H7 (cell line): ENCODE data around the gene DHRS9. TPM values are rescaled to one million over a fixed set of nuclear protein-coding genes. Genes with fewer than 3 reads are reported as not detected.

Experiments
- DNase-seq: peaks from one replicate; pipeline ENCODE4 v3.0.0; 2012
- H3K27me3 ChIP-seq: 2 replicates; pipeline ENCODE4 v1.6.0; 2011; ENCODE audit warnings: mild to moderate bottlenecking, low read length; ENCODE audit not compliant: control insufficient read depth, insufficient read depth
- H3K36me3 ChIP-seq: replicated peaks from 2 replicates; pipeline ENCODE4 v1.5.1; 2011; ENCODE audit warnings: low read length; ENCODE audit not compliant: control insufficient read depth, insufficient read depth
- H3K4me3 ChIP-seq: 2 replicates; pipeline ENCODE4 v1.5.1; 2011; ENCODE audit warnings: low read depth, mild to moderate bottlenecking, control low read depth, low read length, moderate library complexity; ENCODE audit not compliant: insufficient read depth
- total RNA-seq: library from RNA; depleted of rRNA; stranded (reverse); fragments of >200 nt; shearing (Covaris generic); gene quantifications from 2 replicates; pipeline ENCODE4 v1.2.3, GENCODE V29; 2014

Gene DHRS9
- total RNA-seq, 1 experiment from 2014 or later: not detected

DNA sequence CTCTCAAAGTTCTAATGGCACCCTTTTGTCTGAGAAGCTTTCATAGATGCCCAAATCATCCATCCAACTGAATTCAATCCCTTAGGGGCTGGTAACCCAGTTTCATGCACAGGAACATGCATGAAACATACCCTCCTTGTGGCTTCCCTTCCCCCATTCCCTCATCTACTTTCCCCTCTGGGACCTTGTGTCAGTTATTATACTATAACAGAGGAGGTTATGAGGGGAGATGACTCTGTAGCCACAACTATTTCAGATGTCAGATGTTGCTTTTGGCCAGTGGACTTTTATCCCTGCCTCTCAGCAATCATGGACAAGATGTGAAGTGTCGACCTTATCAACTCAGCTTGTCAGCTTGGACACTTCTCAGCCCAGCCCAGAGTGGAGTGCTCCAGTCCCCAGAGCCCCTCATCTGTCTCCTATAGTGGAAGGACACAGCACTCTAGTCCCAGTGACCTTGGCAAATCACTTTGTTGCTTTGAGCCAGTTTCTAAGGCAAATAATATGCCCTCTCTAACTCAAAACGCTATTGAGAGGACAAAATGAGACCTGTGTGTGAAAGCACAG, 8.4 kb downstream of the DHRS9 start:
- Histone ChIP-seq H3K36me3 (no peaks in the 10 kb centered on the region), H3K27me3 (no peaks in the 10 kb centered on the region), H3K4me3 (no peak overlapping the region)
- DNase-seq: no peak

- H3K36me3 ChIP-seq: no peaks in the 10 kb centered on the region
- H3K4me3 ChIP-seq: no peak overlapping the region
- DNase-seq: no peak
- H3K27me3 ChIP-seq: no peaks in the 10 kb centered on the region
These were observed 11.1 kb downstream of the DHRS9 start for GRCh38 chr2:169080250-169081069.

GRCh38 chr2:169081551-169081950, 12.2 kb downstream of the DHRS9 start:
- H3K36me3 ChIP-seq: no peaks in the 10 kb centered on the region
- no peak for DNase-seq
- H3K4me3 ChIP-seq: no peak overlapping the region
- no peaks in the 10 kb centered on the region for H3K27me3 ChIP-seq

GRCh38 chr2:169082995-169083394, 13.6 kb downstream of the DHRS9 start:
- H3K27me3 ChIP-seq: no peaks in the 10 kb centered on the region
- H3K4me3 ChIP-seq: no peak overlapping the region
- no peaks in the 10 kb centered on the region for H3K36me3 ChIP-seq
- DNase-seq: no peak

- DNase-seq: no peak
- H3K4me3 ChIP-seq: no peak overlapping the region
- no peaks in the 10 kb centered on the region for H3K36me3 ChIP-seq
- no peaks in the 10 kb centered on the region for H3K27me3 ChIP-seq
These were observed 17.6 kb downstream of the DHRS9 start for GRCh38 chr2:169086893-169087467.

DNA sequence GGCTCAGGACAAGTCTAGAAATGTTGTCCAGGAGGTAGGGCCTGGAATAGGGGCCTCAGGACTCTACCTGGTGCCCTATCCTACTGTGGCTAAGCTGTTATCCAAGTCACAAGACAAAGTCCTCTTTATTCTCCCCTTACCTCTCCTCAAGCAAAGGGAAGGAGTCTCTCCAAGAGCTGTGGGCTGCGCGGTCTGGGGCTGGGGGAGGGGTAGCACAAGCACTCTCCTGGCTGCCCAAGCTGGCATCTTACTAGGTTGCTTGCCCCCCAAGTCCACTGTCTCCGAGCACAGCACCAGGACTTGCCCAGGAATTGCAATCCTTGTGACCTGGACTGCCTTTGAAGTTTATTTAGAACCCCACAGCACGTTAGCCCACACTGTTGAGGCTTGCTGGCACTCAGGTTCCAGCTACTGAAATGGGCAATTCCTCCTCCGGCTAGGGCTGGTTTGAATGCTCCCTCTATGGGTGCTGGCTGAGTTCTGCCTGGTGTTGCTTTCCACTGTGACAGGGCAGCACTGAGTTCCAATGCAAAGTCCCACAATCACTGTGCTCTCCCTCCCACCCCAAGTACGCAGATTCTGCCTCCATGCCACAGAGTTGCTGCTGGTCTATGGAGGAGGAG, 18.5 kb downstream of the DHRS9 start:
- no peak for DNase-seq

GRCh38 chr2:169089182-169089581, 19.8 kb downstream of the DHRS9 start:
- Histone ChIP-seq H3K4me3 (no peak overlapping the region), H3K36me3 (no peaks in the 10 kb centered on the region), H3K27me3 (no peaks in the 10 kb centered on the region)
- DNase-seq: no peak

More for the DNA sequence above, 18.5 kb downstream of the DHRS9 start:
- no peak overlapping the region for H3K4me3 ChIP-seq
- no peaks in the 10 kb centered on the region for H3K27me3 ChIP-seq
- no peaks in the 10 kb centered on the region for H3K36me3 ChIP-seq

DNA sequence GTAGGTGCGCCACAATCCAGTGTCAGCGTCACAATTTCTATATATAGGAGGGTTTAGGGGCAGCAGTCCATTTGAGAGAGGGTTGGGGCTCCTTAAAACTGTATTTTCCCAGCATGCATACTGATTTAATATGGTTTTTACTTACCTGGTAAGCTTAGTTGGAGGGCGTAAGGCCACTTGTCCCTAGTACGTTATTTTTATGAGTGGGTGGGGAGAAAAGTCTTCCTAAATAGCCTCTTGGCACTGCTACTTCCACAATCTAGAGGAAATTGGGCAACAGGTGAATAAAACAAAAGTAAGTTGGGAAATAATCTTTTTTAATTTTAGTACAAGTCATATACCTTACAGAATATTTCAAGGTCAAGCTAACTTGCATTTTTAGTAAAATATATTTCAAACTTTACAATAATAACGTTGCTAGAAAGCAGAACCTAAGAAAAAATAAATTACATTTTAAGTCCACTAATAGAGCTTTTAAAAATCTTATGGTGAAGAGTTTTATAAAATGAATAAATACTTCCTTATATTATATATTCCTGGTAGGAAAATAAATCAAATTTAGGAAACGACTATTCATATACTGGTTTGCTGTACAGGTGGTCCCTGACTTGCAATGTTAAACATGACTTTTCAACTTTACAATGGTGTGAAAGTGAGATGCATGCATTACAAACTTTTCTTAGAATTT, 20.9 kb downstream of the DHRS9 start:
- Histone ChIP-seq H3K4me3 (no peak overlapping the region), H3K27me3 (no peaks in the 10 kb centered on the region), H3K36me3 (no peaks in the 10 kb centered on the region)
- no peak for DNase-seq

DNA sequence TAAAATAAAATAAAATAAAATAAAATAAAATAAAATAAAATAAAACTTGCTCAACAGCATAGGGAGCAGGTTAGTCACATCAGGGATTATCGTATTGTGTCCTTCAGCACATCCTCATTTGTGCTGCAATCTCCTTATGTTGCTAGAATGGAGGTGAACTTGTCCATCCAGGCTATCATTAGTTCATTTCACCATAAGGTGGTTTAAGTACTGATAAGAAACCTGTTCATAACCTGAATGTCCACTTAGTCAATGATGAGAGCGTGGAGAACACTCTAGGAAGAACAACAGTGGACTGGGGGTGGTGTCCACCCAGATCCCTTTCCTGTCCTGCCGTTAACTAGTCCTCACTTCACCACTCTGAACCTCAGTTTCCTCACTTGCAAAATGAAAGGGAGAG, 21.9 kb downstream of the DHRS9 start:
- Histone ChIP-seq H3K36me3 (no peaks in the 10 kb centered on the region), H3K27me3 (no peaks in the 10 kb centered on the region), H3K4me3 (no peak overlapping the region)
- no peak for DNase-seq

- Histone ChIP-seq H3K27me3 (no peaks in the 10 kb centered on the region), H3K36me3 (no peaks in the 10 kb centered on the region), H3K4me3 (no peak overlapping the region)
- no peak for DNase-seq
These were observed 22.6 kb downstream of the DHRS9 start for GRCh38 chr2:169091761-169092519.

DNA sequence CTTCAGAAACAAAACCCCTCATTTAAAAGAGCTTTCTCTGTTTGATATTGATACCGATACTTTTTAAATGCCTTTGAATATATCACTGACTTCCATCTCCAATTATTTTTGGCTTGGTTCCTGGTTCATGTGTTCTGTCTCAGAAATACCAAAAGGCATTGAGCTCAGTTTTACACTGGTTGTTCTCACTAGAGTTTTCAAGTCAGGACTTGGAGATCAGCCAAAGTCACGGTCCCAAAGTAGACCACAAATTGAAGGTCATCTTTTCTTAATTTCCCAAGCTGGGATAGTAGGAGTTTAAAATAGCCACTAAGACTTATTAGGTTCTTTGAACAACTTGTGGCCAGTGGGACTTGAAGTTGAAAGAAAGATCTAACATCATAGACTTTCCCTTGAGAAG, 24.2 kb downstream of the DHRS9 start:
- no peaks in the 10 kb centered on the region for H3K36me3 ChIP-seq
- no peaks in the 10 kb centered on the region for H3K27me3 ChIP-seq
- H3K4me3 ChIP-seq: no peak overlapping the region
- DNase-seq: no peak

GRCh38 chr2:169094676-169095075, 25.3 kb downstream of the DHRS9 start:
- Histone ChIP-seq H3K4me3 (no peak overlapping the region), H3K27me3 (no peaks in the 10 kb centered on the region), H3K36me3 (no peaks in the 10 kb centered on the region)
- DNase-seq: no peak

GRCh38 chr2:169095621-169096105, 26.3 kb downstream of the DHRS9 start:
- Histone ChIP-seq H3K27me3 (no peaks in the 10 kb centered on the region), H3K36me3 (no peaks in the 10 kb centered on the region), H3K4me3 (no peak overlapping the region)
- no peak for DNase-seq

GRCh38 chr2:169104848-169105247, 35.5 kb downstream of the DHRS9 start:
- H3K36me3 ChIP-seq: no peaks in the 10 kb centered on the region
- no peaks in the 10 kb centered on the region for H3K27me3 ChIP-seq
- H3K4me3 ChIP-seq: no peak overlapping the region
- DNase-seq: no peak
